Thoracic aorta (tissue), 2 donors: Measurements from ENCODE around the gene MMP28. TPM values are rescaled to one million over a fixed set of nuclear protein-coding genes. Genes with fewer than 3 reads are reported as not detected.

Experiments
- ATAC-seq: fragments of 150-250 bp; one replicate; pipeline ENCODE4 v1.8.0; 2017; ENCODE audit warnings: low read depth; ENCODE audit not compliant: insufficient number of reproducible peaks, low FRiP score
- DNase-seq: peaks from one replicate; pipeline ENCODE4 v3.0.0-alpha.2; 2020; ENCODE audit warnings: low spot score
- H3K27ac ChIP-seq, 2 donors: fragments of 200-600 bp; sonication (generic); 1 replicate in 1 of 2; 2 replicates in 1 of 2; pipeline ENCODE4 v1.5.1; 2016; ENCODE audit warnings: mild to moderate bottlenecking in 2 of 2, moderate library complexity in 2 of 2
- H3K27me3 ChIP-seq: fragments of 200-600 bp; sonication (generic); replicated peaks from 2 replicates; pipeline ENCODE4 v1.6.0; 2016; ENCODE audit warnings: mild to moderate bottlenecking; ENCODE audit not compliant: insufficient read depth
- H3K36me3 ChIP-seq: fragments of 200-600 bp; sonication (generic); one replicate; pipeline ENCODE4 v1.5.1; 2016
- H3K4me1 ChIP-seq, 2 donors: fragments of 200-600 bp; sonication (generic); 1 replicate in 1 of 2; 2 replicates in 1 of 2; pipeline versions ENCODE4 v1.5.1 to v1.6.0; 2016; ENCODE audit warnings: low read depth in 2 of 2, mild to moderate bottlenecking in 1 of 2; ENCODE audit not compliant: control insufficient read depth in 1 of 2
- H3K4me3 ChIP-seq: fragments of 200-600 bp; sonication (generic); 2 replicates; pipeline ENCODE4 v1.5.1; 2016; ENCODE audit warnings: mild to moderate bottlenecking
- H3K9me3 ChIP-seq: fragments of 200-600 bp; sonication (generic); 2 replicates; pipeline ENCODE4 v1.5.1; 2016
- total RNA-seq, 2 donors: library from RNA; depleted of rRNA; stranded (reverse); fragments of >200 nt; gene quantifications; one replicate each; pipeline versions ENCODE4 v1.1.0 to v1.2.3, GENCODE V29; 2016
- TF ChIP-seq, protein P1 (sequence below): fragments of 200-600 bp; sonication (generic); IDR thresholded peaks from one replicate; pipeline ENCODE4 v1.5.1; 2019; ENCODE audit warnings: antibody characterized with exemption

The MMP28 gene
- total RNA-seq, 2 donors from 2014 or later = 4.8 to 18.5 TPM

DNA sequence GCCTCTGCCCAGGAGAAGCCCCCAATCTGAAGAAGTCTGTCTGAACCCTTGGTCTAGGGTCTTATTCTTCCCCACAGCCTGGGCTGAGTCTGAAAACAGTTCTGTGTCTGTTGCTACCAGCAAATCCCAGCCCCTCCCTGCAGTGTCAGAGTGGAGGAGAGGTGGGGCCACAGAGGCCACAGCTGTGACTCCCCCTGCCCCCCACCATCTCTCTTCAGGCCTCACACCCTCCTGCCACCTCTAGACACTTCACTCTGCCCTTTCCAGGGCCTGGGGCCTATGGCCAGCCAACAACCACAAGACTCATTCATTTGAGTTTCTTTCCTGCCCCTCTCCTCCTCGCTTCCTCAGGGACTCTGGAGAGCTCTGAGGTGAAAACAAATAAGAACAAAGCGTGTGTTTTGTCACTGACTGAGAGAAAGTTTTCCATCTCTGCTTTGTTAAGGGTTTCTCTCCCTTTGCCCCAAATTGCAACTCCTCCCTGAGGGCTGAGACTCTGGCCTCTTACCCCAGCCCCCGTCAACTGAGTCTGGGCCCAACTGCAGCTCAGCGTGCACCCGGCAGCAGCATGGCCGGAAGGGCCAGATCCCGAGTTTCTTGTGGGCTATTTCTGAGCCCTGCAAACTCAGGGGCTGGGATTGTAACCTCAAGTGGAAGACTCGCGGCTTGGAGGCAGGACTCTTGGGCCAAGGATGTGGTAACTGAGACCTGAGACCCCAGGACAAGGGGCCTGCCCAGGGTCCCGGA is 21.6 kb downstream of the MMP28 start:
- Histone ChIP-seq H3K27ac (peak overlapping the region; percentile 87 to 94), H3K36me3 (no peaks in the 10 kb centered on the region), H3K27me3 (no peaks in the 10 kb centered on the region), H3K4me3 (peak overlapping the region; percentile 58), H3K9me3 (no peaks in the 10 kb centered on the region), H3K4me1 (peaks cover 12 to 32% of the 10 kb centered on the region in 2 donors)
- no peak for ATAC-seq
- TF ChIP-seq, protein P1, sequence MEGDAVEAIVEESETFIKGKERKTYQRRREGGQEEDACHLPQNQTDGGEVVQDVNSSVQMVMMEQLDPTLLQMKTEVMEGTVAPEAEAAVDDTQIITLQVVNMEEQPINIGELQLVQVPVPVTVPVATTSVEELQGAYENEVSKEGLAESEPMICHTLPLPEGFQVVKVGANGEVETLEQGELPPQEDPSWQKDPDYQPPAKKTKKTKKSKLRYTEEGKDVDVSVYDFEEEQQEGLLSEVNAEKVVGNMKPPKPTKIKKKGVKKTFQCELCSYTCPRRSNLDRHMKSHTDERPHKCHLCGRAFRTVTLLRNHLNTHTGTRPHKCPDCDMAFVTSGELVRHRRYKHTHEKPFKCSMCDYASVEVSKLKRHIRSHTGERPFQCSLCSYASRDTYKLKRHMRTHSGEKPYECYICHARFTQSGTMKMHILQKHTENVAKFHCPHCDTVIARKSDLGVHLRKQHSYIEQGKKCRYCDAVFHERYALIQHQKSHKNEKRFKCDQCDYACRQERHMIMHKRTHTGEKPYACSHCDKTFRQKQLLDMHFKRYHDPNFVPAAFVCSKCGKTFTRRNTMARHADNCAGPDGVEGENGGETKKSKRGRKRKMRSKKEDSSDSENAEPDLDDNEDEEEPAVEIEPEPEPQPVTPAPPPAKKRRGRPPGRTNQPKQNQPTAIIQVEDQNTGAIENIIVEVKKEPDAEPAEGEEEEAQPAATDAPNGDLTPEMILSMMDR = no peak
- DNase-seq = no peak

DNA sequence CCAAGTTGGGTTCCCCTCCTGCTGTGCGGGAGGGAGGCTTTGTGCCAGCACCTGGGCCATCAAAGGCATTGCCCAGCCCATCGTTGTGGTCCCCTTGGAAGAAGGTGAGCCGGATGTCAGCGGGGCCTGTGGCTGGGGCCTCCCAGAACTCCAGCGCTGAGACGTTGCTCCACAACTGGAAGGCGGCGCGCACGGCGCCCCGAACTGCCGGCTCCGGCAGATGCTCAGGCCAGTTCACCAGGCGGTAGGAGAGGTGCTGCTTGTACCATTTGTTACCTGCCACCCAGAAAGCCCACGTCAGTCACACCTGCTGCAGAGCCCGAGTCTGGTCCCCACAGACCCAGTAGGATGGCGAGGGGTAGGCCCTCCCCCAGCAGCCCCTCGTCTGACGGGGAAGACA is 22.3 kb downstream of the MMP28 start:
- H3K4me1 ChIP-seq = peaks cover 12 to 32% of the 10 kb centered on the region in 2 donors
- peak overlapping the region; percentile 87 to 94 for H3K27ac ChIP-seq
- ATAC-seq = no peak
- no peaks in the 10 kb centered on the region for H3K27me3 ChIP-seq
- no peak for DNase-seq
- no peak overlapping the region for H3K4me3 ChIP-seq
- no peaks in the 10 kb centered on the region for H3K36me3 ChIP-seq
- TF ChIP-seq, protein P1 = no peak
- no peaks in the 10 kb centered on the region for H3K9me3 ChIP-seq

DNA sequence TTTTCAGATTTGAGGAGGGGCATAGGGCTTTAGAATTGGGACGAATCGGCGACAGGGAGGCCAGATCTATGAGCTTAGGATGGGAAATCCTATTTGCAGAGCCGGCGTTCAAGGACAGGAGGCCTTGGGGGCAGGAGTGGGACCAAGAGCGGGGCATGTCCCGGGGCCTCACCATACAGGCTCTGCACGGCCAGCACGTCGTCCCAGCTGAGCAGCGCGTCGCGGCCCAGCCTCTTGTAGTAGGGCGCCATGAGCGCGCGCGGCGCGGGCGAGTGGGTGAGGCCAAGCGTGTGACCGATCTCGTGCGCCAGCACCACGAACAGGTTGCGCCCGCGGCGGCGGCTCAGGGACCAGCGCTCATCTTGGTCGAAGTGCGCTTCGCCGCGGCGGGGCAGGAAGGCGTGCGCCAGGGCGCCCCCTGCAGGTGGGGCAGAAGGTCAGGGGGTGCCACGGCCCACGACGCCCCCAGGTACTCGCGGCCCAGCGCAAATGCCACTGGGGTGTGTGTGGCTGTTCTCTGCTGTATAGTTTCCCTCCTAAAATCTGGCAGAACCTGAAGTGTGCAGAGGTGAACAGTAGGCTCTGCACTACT is 25.4 kb downstream of the MMP28 start:
- H3K27me3 ChIP-seq = no peaks in the 10 kb centered on the region
- ATAC-seq (no peak), DNase-seq (no peak)
- TF ChIP-seq, protein P1 = no peak
- no peak overlapping the region for H3K27ac ChIP-seq
- H3K9me3 ChIP-seq = no peaks in the 10 kb centered on the region
- peaks cover 10 to 20% of the 10 kb centered on the region in 2 donors for H3K4me1 ChIP-seq
- no peak overlapping the region for H3K4me3 ChIP-seq
- H3K36me3 ChIP-seq = no peaks in the 10 kb centered on the region

DNA sequence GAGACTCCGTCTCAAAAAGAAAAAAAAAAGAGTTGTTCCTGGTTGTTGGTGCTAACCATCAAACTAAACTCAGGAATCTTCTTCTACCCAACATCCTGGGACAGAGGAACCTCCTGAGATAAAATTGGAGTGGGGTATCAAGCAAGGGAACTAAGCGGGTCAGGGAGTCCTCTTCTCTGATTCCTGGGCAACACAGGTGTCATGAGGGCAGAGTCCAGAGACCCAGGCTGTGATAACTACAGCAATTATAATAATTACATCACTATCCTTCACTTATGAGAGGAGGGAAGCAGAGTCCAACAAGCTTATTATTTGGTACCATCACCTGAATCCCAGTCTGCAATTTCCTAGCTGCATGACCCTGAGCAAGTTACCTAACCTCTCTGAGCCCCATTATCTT is 26.6 kb downstream of the MMP28 start:
- Histone ChIP-seq H3K36me3 (no peaks in the 10 kb centered on the region), H3K4me3 (no peak overlapping the region), H3K9me3 (no peaks in the 10 kb centered on the region), H3K4me1 (peaks cover 7 to 15% of the 10 kb centered on the region in 2 donors), H3K27ac (no peak overlapping the region), H3K27me3 (no peaks in the 10 kb centered on the region)
- ATAC-seq (no peak), DNase-seq (no peak)
- TF ChIP-seq, protein P1 = no peak

DNA sequence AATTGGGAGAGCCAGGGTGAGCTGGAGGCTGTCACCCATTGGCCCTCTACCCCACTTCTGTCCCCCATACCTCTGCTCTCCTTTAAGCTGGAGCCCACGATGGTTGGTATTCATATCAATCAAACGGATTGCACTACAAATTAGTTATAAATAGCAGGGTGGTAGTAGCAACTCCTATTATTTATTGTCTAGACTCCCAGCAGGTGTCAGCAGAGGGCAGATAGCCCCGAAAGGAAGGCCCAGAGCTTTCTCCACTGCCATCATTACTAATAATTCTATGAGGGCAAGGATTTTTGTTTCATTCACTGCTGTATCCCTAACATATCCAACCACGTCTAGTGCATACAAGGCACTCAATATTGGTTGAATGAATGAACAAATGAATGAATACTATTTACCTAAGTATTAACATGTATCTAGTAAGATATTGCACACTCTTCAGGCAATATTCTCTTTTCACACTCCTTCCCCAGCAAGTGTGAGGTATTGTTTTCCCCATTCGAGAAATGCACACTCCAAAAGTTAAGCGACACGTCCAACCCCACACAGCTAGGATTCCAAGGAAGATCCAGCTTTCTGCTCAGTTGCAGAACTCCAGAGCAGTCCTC is 28.4 kb downstream of the MMP28 start:
- Histone ChIP-seq H3K4me3 (no peak overlapping the region), H3K9me3 (no peaks in the 10 kb centered on the region), H3K27ac (no peak overlapping the region), H3K27me3 (no peaks in the 10 kb centered on the region), H3K36me3 (no peaks in the 10 kb centered on the region), H3K4me1 (peaks cover 6 to 7% of the 10 kb centered on the region in 2 donors)
- DNase-seq (no peak), ATAC-seq (no peak)
- TF ChIP-seq, protein P1 = peak; percentile 59
